SK-N-SH (cell line): ENCODE results near the gene SLC38A2. TPM values are rescaled to one million over a fixed set of nuclear protein-coding genes. Genes with fewer than 3 reads are reported as not detected.

Source experiments
- CTCF ChIA-PET: fragments of 300-600, 350-600 bp; formaldehyde crosslinking; extraction: SDS; loops from one replicate; lab custom pipeline; 2021; lab: Yijun Ruan, JAX
- POLR2A ChIA-PET: fragments of 350-600 bp; sonication (Branson Sonifier 250); formaldehyde crosslinking; extraction: SDS; loops from one replicate; lab custom pipeline; 2020; ENCODE audit warnings: antibody characterized with exemption, inconsistent platforms; lab: Yijun Ruan, JAX
- DNase-seq: peaks from one replicate; pipeline ENCODE4 v3.0.0; 2012
- H2AFZ ChIP-seq: fragments of 200-600 bp; sonication (generic); 2 replicates; pipeline ENCODE4 v1.8.1; 2016; ENCODE audit warnings: antibody characterized with exemption, mild to moderate bottlenecking, low read depth
- H3F3A ChIP-seq: fragments of 200-600 bp; sonication (generic); replicated peaks from 2 replicates; pipeline ENCODE3; 2016; ENCODE audit warnings: antibody characterized with exemption, mild to moderate bottlenecking; ENCODE audit not compliant: insufficient read depth
- H3K27ac ChIP-seq, 2 experiments: fragments of 200-500 bp in 1 of 2; fragments of 200-600 bp in 1 of 2; sonication (Bioruptor generic) in 1 of 2; sonication (generic), shearing (Covaris generic) in 1 of 2; 2 replicates each; pipeline versions ENCODE4 v1.5.1 to v1.6.1; 2014 to 2016; ENCODE audit warnings: low read depth in 2 of 2, inconsistent platforms in 1 of 2, low read length in 1 of 2, mild to moderate bottlenecking in 1 of 2, mixed read lengths in 1 of 2
- H3K27me3 ChIP-seq: fragments of 200-600 bp; sonication (generic), shearing (Covaris generic); 2 replicates; pipeline ENCODE4 v1.6.1; 2016; ENCODE audit warnings: mixed run types; ENCODE audit not compliant: insufficient read depth
- H3K36me3 ChIP-seq, 2 experiments: fragments of 200-500 bp in 1 of 2; fragments of 200-600 bp in 1 of 2; sonication (Bioruptor generic) in 1 of 2; sonication (generic) in 1 of 2; replicated peaks in 1 of 2; 2 replicates each; pipeline versions ENCODE3 to v1.5.1; 2014 to 2016; ENCODE audit warnings: low read length in 1 of 2, mild to moderate bottlenecking in 1 of 2; ENCODE audit not compliant: insufficient read depth in 2 of 2, control insufficient read depth in 1 of 2
- H3K4me1 ChIP-seq, 2 experiments: fragments of 200-500 bp in 1 of 2; fragments of 200-600 bp in 1 of 2; sonication (Bioruptor generic) in 1 of 2; sonication (generic), shearing (Covaris generic) in 1 of 2; 2 replicates each; pipeline versions ENCODE4 v1.5.1 to v1.6.1; 2014 to 2016; ENCODE audit warnings: low read depth in 1 of 2, low read length in 1 of 2, mixed run types in 1 of 2; ENCODE audit not compliant: insufficient read depth in 2 of 2, control insufficient read depth in 1 of 2
- H3K4me2 ChIP-seq: fragments of 200-600 bp; sonication (generic), shearing (Covaris generic); 2 replicates; pipeline ENCODE4 v1.6.1; 2017; ENCODE audit warnings: mixed run types
- H3K4me3 ChIP-seq, 2 experiments: fragments of 200-500 bp in 1 of 2; fragments of 200-600 bp in 1 of 2; sonication (Bioruptor generic) in 1 of 2; sonication (generic), shearing (Covaris generic) in 1 of 2; 2 replicates each; pipeline versions ENCODE4 v1.5.1 to v1.8.1; 2014 to 2016; ENCODE audit warnings: low read depth in 2 of 2, inconsistent platforms in 1 of 2, low read length in 1 of 2, mild to moderate bottlenecking in 1 of 2, mixed read lengths in 1 of 2, moderate library complexity in 1 of 2
- H3K79me2 ChIP-seq: fragments of 200-600 bp; sonication (generic); 2 replicates; pipeline ENCODE4 v1.8.1; 2017; ENCODE audit warnings: mild to moderate bottlenecking; ENCODE audit not compliant: insufficient read depth
- H3K9ac ChIP-seq: fragments of 200-600 bp; sonication (generic); 2 replicates; pipeline ENCODE4 v1.6.1; 2017; ENCODE audit warnings: mixed run types
- H3K9me2 ChIP-seq: fragments of 200-600 bp; sonication (generic); 2 replicates; pipeline ENCODE4 v1.6.1; 2017; ENCODE audit warnings: mixed run types
- H3K9me3 ChIP-seq: fragments of 200-600 bp; sonication (generic); 2 replicates; pipeline ENCODE4 v1.6.1; 2017; ENCODE audit warnings: mixed run types, mild to moderate bottlenecking, moderate library complexity
- H4K20me1 ChIP-seq: fragments of 200-600 bp; sonication (generic); 2 replicates; pipeline ENCODE4 v1.6.1; 2017; ENCODE audit warnings: mild to moderate bottlenecking, mixed run types; ENCODE audit not compliant: insufficient read depth
- ELF1 ChIP-seq: IDR thresholded peaks from 2 replicates; pipeline ENCODE4 v1.4.0; 2012
- EP300 ChIP-seq, 2 experiments: IDR thresholded peaks; 2 replicates each; pipeline versions ENCODE4 v1.4.0 to v1.6.1; 2012; ENCODE audit warnings: borderline replicate concordance in 1 of 2, low read depth in 1 of 2, low read length in 1 of 2
- FOSL2 ChIP-seq: IDR thresholded peaks from 2 replicates; pipeline ENCODE4 v1.4.0; 2012; ENCODE audit warnings: low read depth, mild to moderate bottlenecking, moderate library complexity, borderline replicate concordance
- JUND ChIP-seq: IDR thresholded peaks from 2 replicates; pipeline ENCODE4 v1.4.0; 2012
- MAX ChIP-seq: IDR thresholded peaks from 2 replicates; pipeline ENCODE4 v1.4.0; 2012; ENCODE audit warnings: low read depth
- MXI1 ChIP-seq: IDR thresholded peaks from 2 replicates; pipeline ENCODE4 v1.6.1; 2012; ENCODE audit warnings: mild to moderate bottlenecking, low read depth, low read length, improper control_type of control experiment
- NFIC ChIP-seq: IDR thresholded peaks from 2 replicates; pipeline ENCODE4 v1.4.0; 2012; ENCODE audit warnings: borderline replicate concordance
- NRF1 ChIP-seq: IDR thresholded peaks from 2 replicates; pipeline ENCODE4 v1.6.1; 2012; ENCODE audit warnings: low read depth, mild to moderate bottlenecking, low read length
- PBX3 ChIP-seq: IDR thresholded peaks from 2 replicates; pipeline ENCODE4; 2012
- RAD21 ChIP-seq: IDR thresholded peaks from 2 replicates; pipeline ENCODE4 v1.6.1; 2012; ENCODE audit warnings: mild to moderate bottlenecking, low read length
- RCOR1 ChIP-seq: fragments of 150-350 bp; IDR thresholded peaks from 2 replicates; pipeline ENCODE4 v1.6.1; 2017; ENCODE audit warnings: antibody characterized with exemption, low read length
- RFX5 ChIP-seq: IDR thresholded peaks from 2 replicates; pipeline ENCODE4 v1.6.1; 2012; ENCODE audit warnings: mild to moderate bottlenecking, improper control_type of control experiment, low read length
- TEAD4 ChIP-seq: IDR thresholded peaks from 2 replicates; pipeline ENCODE4 v1.4.0; 2012; ENCODE audit warnings: mild to moderate bottlenecking, borderline replicate concordance; ENCODE audit not compliant: insufficient read depth
- USF1 ChIP-seq: IDR thresholded peaks from 2 replicates; pipeline ENCODE4 v1.4.0; 2012; ENCODE audit warnings: low read depth, borderline replicate concordance
- WGBS: methylation state at CpG from one replicate; pipeline ENCODE4 v1.1.6; 2017; ENCODE audit warnings: low lambda C conversion rate; 5-methylcytosine and 5-hydroxymethylcytosine counted together
- polyA plus RNA-seq, 3 experiments: library from polyadenylated mRNA; depleted of rRNA; stranded (reverse); fragments of >200 nt; gene quantifications; 2 replicates each; pipeline ENCODE4 v1.2.3, GENCODE V29; 2012

Gene SLC38A2
- polyA plus RNA-seq, 1 of the 3 experiments (the other 2 are of a cell fraction) = 135 TPM

- Histone ChIP-seq H3K4me2 (no peak overlapping the region), H2AFZ (no peak overlapping the region), H3K4me1 (peaks cover 9 to 18% of the 10 kb centered on the region in 2 experiments; a peak in 3 of 4 replicates), H3K27me3 (no peaks in the 10 kb centered on the region), H3K4me3 (no peak overlapping the region), H3K9ac (no peak overlapping the region), H3K9me2 (no peaks in the 10 kb centered on the region), H3K79me2 (peaks cover 17% of the 10 kb centered on the region; the same call in 1 of the 2 replicates), H3K9me3 (no peaks in the 10 kb centered on the region), H3K27ac (no peak overlapping the region), H3F3A (peaks cover 16% of the 10 kb centered on the region), H3K36me3 (no peaks in the 10 kb centered on the region), H4K20me1 (no peaks in the 10 kb centered on the region)
- TF ChIP-seq ELF1 = no peak
- no peak for TF ChIP-seq MXI1
- TF ChIP-seq FOSL2 = no peak
- TF ChIP-seq RAD21 = no peak
- no peak for TF ChIP-seq NFIC
- POLR2A ChIA-PET = no interaction called here
- CTCF ChIA-PET = interaction anchor here (0.6 to 1.5 kb wide), 2 partner anchors 296 to 388 kb away, joined by 3 to 4 read pairs; partner anchors contain the start of gene SCAF11
- no peak for DNase-seq
- 92% methylated on average over 1 of the region's 1 CpG for WGBS
Observed at GRCh38 chr12:46378530-46378929, 6.0 kb upstream of the SLC38A2 start.

GRCh38 chr12:46377678-46378077 is 5.1 kb upstream of the SLC38A2 start:
- Histone ChIP-seq H3K4me3 (no peak overlapping the region), H3K4me2 (no peak overlapping the region), H3K27ac (no peak overlapping the region; a peak in 1 of 4 replicates), H3K4me1 (peaks cover 12 to 19% of the 10 kb centered on the region in 2 experiments; a peak in 3 of 4 replicates), H3F3A (peaks cover 20% of the 10 kb centered on the region), H3K9me2 (no peaks in the 10 kb centered on the region), H3K9me3 (no peaks in the 10 kb centered on the region), H3K9ac (no peak overlapping the region), H3K79me2 (peaks cover 16% of the 10 kb centered on the region; the same call in 1 of the 2 replicates), H3K27me3 (no peaks in the 10 kb centered on the region), H3K36me3 (no peaks in the 10 kb centered on the region), H4K20me1 (no peaks in the 10 kb centered on the region), H2AFZ (no peak overlapping the region)
- DNase-seq = no peak
- POLR2A ChIA-PET = no interaction called here
- CTCF ChIA-PET = interaction anchor here (1.5 kb wide), 1 partner anchor 387 kb away, joined by 4 read pairs; the partner anchor contains the start of gene SCAF11
- TF ChIP-seq MAX = 0 out of 2 replicates have a peak, but pooled peaks have one; percentile 18
- no peak for TF ChIP-seq RFX5
- TF ChIP-seq USF1 = no peak
- TF ChIP-seq RCOR1 = no peak
- no peak for TF ChIP-seq TEAD4
- no peak for TF ChIP-seq PBX3
- TF ChIP-seq JUND = no peak
- TF ChIP-seq NRF1 = no peak
- no peak for TF ChIP-seq EP300 (IDR thresholded peaks at IDR 0.05; ENCODE audit: borderline replicate concordance in 1 of 2, low read depth in 1 of 2, low read length in 1 of 2)
- TF ChIP-seq FOSL2 = 0 out of 2 replicates have a peak, but pooled peaks have one; percentile 10
- 69% methylated on average over 3 of the region's 3 CpGs for WGBS
